SU-DHL-6 (cell line): ENCODE measurements around the gene CBFA2T3.

Experiments
- EZH2phosphoT487 ChIP-seq: fragments of 200-600 bp; sonication (generic), shearing (Covaris generic); conservative IDR thresholded peaks from 2 replicates; pipeline ENCODE4 v1.6.1; 2018; ENCODE audit warnings: mild to moderate bottlenecking, antibody characterized with exemption, low read length, moderate library complexity, mixed read lengths
- TF ChIP-seq, protein P1 (sequence below): fragments of 200-600 bp; sonication (generic); IDR thresholded peaks from one replicate; pipeline ENCODE4 v1.5.1; 2017; ENCODE audit warnings: antibody characterized with exemption, mild to moderate bottlenecking, low read length, moderate library complexity; ENCODE audit not compliant: insufficient read depth, poor library complexity, severe bottlenecking

DNA sequence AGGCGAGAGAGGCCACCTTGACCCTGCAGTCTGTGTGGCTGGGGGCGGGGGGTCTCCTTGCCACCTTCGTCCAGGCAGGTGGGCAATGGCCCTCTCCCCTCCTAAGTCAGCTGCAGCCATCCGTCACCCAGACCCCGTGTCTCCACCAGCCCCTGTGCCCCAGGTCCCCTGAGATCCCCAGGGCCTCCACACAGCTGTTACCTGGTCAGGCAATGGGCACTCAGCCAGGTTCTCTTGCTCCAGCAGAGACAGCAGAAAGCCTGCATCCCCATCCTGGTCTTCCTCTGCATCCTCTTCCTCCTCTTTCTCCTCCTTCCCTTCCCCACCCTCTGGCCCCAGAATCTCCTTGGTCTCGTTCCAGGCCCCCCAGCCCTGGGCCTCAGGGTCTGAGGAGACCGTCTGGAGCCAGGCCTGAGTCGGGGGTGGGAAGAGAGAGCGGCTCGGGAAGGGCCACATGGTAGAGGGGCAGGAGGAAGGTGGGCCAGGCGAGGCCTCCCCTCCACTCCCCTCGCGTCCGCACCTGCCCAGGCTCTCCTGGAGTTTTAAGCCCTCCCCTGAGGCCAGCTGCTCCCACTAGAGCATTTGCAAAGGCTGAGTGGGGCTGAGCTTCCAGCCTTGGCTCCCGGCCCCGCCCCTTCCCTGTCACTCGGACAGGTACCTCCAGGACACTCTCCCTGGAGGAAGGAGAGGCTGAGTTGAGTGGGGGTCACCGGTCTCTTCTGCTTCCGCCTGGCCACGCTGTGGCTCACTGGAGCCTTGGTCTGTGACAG is 110.7 kb downstream of the CBFA2T3 start, which contains the start of gene PABPN1L:
- TF ChIP-seq, protein P1, sequence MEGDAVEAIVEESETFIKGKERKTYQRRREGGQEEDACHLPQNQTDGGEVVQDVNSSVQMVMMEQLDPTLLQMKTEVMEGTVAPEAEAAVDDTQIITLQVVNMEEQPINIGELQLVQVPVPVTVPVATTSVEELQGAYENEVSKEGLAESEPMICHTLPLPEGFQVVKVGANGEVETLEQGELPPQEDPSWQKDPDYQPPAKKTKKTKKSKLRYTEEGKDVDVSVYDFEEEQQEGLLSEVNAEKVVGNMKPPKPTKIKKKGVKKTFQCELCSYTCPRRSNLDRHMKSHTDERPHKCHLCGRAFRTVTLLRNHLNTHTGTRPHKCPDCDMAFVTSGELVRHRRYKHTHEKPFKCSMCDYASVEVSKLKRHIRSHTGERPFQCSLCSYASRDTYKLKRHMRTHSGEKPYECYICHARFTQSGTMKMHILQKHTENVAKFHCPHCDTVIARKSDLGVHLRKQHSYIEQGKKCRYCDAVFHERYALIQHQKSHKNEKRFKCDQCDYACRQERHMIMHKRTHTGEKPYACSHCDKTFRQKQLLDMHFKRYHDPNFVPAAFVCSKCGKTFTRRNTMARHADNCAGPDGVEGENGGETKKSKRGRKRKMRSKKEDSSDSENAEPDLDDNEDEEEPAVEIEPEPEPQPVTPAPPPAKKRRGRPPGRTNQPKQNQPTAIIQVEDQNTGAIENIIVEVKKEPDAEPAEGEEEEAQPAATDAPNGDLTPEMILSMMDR, result no peak
- no peak for TF ChIP-seq EZH2phosphoT487
